ENCODE data around the gene PPIH. TPM values are rescaled to one million over a fixed set of nuclear protein-coding genes. Genes with fewer than 3 reads are reported as not detected.

PPIH gene
- total and polyA plus RNA-seq, 4 experiments from 2014 or later, result 40.5 to 74.4 (median 54.4) TPM

DNA sequence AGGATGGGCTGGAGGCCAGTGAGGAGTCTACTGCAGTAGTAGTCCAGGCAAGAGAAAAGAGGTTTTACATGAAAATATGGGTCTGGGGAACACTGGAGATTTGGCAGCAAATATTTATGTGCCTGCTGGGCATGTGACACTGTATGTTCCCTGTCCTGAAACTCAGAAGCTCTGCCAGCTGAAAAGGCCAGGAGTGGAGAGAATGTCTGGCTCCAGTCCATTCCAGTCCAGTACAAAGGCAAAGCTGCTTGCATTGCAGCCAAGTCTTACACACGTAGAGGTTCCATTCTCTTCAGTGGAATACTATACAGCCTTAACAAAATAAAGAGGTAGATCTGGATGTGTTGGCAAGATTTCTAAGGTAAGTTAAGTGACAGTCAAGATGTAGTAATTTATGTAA lies 16.5 kb downstream of the PPIH start:
- POLR2A ChIA-PET (ENCODE audit: partially characterized antibody), result no interaction called here
- peaks cover 32 to 43% of the 10 kb centered on the region in 2 donors for H3K36me3 Mint-ChIP-seq
- DNase-seq, result no peak
- H3K4me3 Mint-ChIP-seq, result no peak overlapping the region
- peaks cover 0 to under 1% (median under 1%) of the 10 kb centered on the region in 4 donors for H3K4me1 Mint-ChIP-seq
- no peaks in the 10 kb centered on the region for H3K27me3 ChIP-seq (ENCODE audit: insufficient read depth, low read length)
- H3K9me3 ChIP-seq (ENCODE audit: control insufficient read depth in 1 of 2, low read length in 2 of 2), result no peaks in the 10 kb centered on the region
- H3K4me3 ChIP-seq (ENCODE audit: low read length in 2 of 2), result no peak overlapping the region
- no peaks in the 10 kb centered on the region for H3K9me3 Mint-ChIP-seq
- intact Hi-C loops (cut with micrococcal nuclease), result no loop called here
- no peaks in the 10 kb centered on the region for H3K27me3 Mint-ChIP-seq
- CTCF ChIA-PET (ENCODE audit: partially characterized antibody), result no interaction called here
- no peaks in the 10 kb centered on the region for H3K4me1 ChIP-seq (ENCODE audit: insufficient read depth, low read length)
- H3K27ac Mint-ChIP-seq, result peak overlapping the region in 1 of 7 donors; percentile 3
- peaks cover 18% of the 10 kb centered on the region for H3K36me3 ChIP-seq (ENCODE audit: insufficient read depth, low read length)
- H3K27ac ChIP-seq (ENCODE audit: low read depth, low read length), result no peak overlapping the region

DNA sequence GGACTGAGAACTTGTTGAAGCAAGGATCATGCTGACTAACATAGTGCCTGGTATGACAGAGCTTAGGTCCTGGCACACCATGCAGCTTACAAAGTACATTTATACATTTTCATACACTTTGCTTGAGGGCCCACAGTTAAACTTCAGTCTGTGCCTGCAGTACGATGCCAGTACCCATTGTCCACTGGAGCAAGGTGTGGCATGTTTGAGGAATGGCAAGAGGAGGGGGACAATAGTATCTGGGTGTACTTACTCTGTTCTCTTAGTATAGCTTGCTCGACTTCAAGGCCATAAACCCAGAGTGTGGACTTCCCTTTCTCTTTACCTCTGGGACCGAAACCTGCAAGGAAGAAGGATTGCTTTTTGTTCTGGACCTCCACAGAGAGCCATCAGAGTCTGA lies 17.2 kb downstream of the PPIH start:
- no peak overlapping the region for H3K4me3 Mint-ChIP-seq
- no peaks in the 10 kb centered on the region for H3K9me3 ChIP-seq (ENCODE audit: control insufficient read depth in 1 of 2, low read length in 2 of 2)
- H3K27me3 Mint-ChIP-seq, result no peaks in the 10 kb centered on the region
- no peaks in the 10 kb centered on the region for H3K27me3 ChIP-seq (ENCODE audit: insufficient read depth, low read length)
- no peak overlapping the region for H3K27ac Mint-ChIP-seq
- DNase-seq, result no peak
- intact Hi-C loops (cut with micrococcal nuclease), result no loop called here
- H3K9me3 Mint-ChIP-seq, result no peaks in the 10 kb centered on the region
- no peak overlapping the region for H3K4me3 ChIP-seq (ENCODE audit: low read length in 2 of 2)
- peaks cover 3 to 8% (median 5%) of the 10 kb centered on the region in 4 donors for H3K4me1 Mint-ChIP-seq
- H3K36me3 Mint-ChIP-seq, result peaks cover 25 to 36% of the 10 kb centered on the region in 2 donors
- H3K36me3 ChIP-seq (ENCODE audit: insufficient read depth, low read length), result peaks cover 15% of the 10 kb centered on the region
- ChIA-PET CTCF (ENCODE audit: partially characterized antibody) (no interaction called here), POLR2A (ENCODE audit: partially characterized antibody) (interaction anchor here (0.8 kb wide), 1 partner anchor 17 kb away, joined by 3 read pairs; the partner anchor contains the start of gene PPIH)
- no peak overlapping the region for H3K27ac ChIP-seq (ENCODE audit: low read depth, low read length)
- peaks cover 3% of the 10 kb centered on the region for H3K4me1 ChIP-seq (ENCODE audit: insufficient read depth, low read length)

DNA sequence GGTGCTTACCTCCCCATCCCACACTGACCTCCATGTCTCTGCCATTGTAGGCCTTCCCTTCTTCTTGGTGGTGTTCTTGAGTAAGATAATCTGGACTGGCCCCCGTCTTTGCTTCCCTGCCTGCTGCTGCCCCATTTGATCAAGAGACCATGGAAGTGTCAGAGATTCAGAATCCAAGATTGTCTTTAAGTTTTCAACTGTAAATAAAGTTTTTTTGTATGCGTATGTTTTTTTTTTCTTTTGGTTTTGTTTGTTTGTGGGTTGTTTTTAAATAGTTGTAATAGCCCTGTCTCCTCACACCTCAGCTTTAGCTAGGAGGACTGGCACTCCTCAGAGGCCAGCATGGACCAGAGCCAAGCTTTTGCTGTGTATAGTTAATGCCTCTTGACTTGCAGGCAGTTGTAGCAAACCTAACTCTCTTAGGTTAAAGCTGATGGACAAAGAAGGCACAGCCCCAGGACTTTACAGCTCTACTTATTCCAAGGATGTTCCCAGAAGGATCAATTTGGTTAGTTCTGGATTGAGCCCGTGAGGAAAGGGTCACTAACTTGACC lies 18.4 kb downstream of the PPIH start:
- Histone ChIP-seq H3K9me3 (ENCODE audit: control insufficient read depth in 1 of 2, low read length in 2 of 2) (no peaks in the 10 kb centered on the region), H3K4me1 (ENCODE audit: insufficient read depth, low read length) (peaks cover 15% of the 10 kb centered on the region), H3K4me3 (ENCODE audit: low read length in 2 of 2) (no peak overlapping the region), H3K27ac (ENCODE audit: low read depth, low read length) (no peak overlapping the region), H3K27me3 (ENCODE audit: insufficient read depth, low read length) (no peaks in the 10 kb centered on the region), H3K36me3 (ENCODE audit: insufficient read depth, low read length) (peaks cover 15% of the 10 kb centered on the region)
- Mint-ChIP-seq H3K27ac (peak overlapping the region in 1 of 7 donors; percentile 11), H3K36me3 (peaks cover 21 to 34% of the 10 kb centered on the region in 2 donors), H3K4me1 (peaks cover 12 to 19% (median 13%) of the 10 kb centered on the region in 4 donors), H3K27me3 (no peaks in the 10 kb centered on the region), H3K9me3 (no peaks in the 10 kb centered on the region), H3K4me3 (no peak overlapping the region)
- DNase-seq, result no peak
- ChIA-PET POLR2A (ENCODE audit: partially characterized antibody) (interaction anchor here (0.5 kb wide), 1 partner anchor 14 kb away, joined by 3 read pairs; no protein-coding TSS in a partner anchor), CTCF (ENCODE audit: partially characterized antibody) (no interaction called here)
- intact Hi-C loops (cut with micrococcal nuclease), result no loop called here

- Mint-ChIP-seq H3K36me3 (peaks cover 24 to 37% of the 10 kb centered on the region in 2 donors), H3K4me3 (no peak overlapping the region), H3K9me3 (peaks cover 0 to 5% (median 0%) of the 10 kb centered on the region in 8 donors), H3K27me3 (no peaks in the 10 kb centered on the region), H3K4me1 (peaks cover 22 to 36% (median 29%) of the 10 kb centered on the region in 4 donors), H3K27ac (peak overlapping the region in 1 of 7 donors; percentile 39)
- Histone ChIP-seq H3K36me3 (ENCODE audit: insufficient read depth, low read length) (peaks cover 7% of the 10 kb centered on the region), H3K4me1 (ENCODE audit: insufficient read depth, low read length) (peaks cover 24% of the 10 kb centered on the region), H3K27me3 (ENCODE audit: insufficient read depth, low read length) (no peaks in the 10 kb centered on the region), H3K9me3 (ENCODE audit: control insufficient read depth in 1 of 2, low read length in 2 of 2) (no peaks in the 10 kb centered on the region), H3K27ac (ENCODE audit: low read depth, low read length) (no peak overlapping the region), H3K4me3 (ENCODE audit: low read length in 2 of 2) (no peak overlapping the region)
- ChIA-PET POLR2A (ENCODE audit: partially characterized antibody) (interaction anchor here (1.2 to 5.1 kb wide), 4 partner anchors 10 to 87 kb away, joined by 3 to 123 read pairs (median 40); partner anchors contain the start of genes C1orf50, P3H1 and PPIH), CTCF (ENCODE audit: partially characterized antibody) (no interaction called here)
- intact Hi-C loops (cut with micrococcal nuclease), result no loop called here
- no peak for DNase-seq
These were observed 21.3 kb downstream of the PPIH start for GRCh38 chr1:42679364-42679983.

- H3K27ac ChIP-seq (ENCODE audit: low read depth, low read length), result no peak overlapping the region
- CTCF ChIA-PET (ENCODE audit: partially characterized antibody), result interaction anchor here (1.9 kb wide), 1 partner anchor 22 kb away, joined by 5 read pairs; the partner anchor contains the start of gene PPIH
- peaks cover 7% of the 10 kb centered on the region for H3K36me3 ChIP-seq (ENCODE audit: insufficient read depth, low read length)
- no peaks in the 10 kb centered on the region for H3K9me3 ChIP-seq (ENCODE audit: control insufficient read depth in 1 of 2, low read length in 2 of 2)
- POLR2A ChIA-PET (ENCODE audit: partially characterized antibody), result interaction anchor here (1.2 to 5.1 kb wide), 4 partner anchors 10 to 87 kb away, joined by 3 to 123 read pairs (median 56); partner anchors contain the start of genes C1orf50, P3H1 and PPIH
- Mint-ChIP-seq H3K27ac (peak overlapping the region in 5 of 7 donors; percentile 2 to 99 (median 39)), H3K4me3 (peak overlapping the region in 5 of 8 donors; percentile 18 to 92 (median 26)), H3K4me1 (peaks cover 28 to 42% (median 35%) of the 10 kb centered on the region in 4 donors), H3K27me3 (no peaks in the 10 kb centered on the region), H3K9me3 (peaks cover 0 to 5% (median 0%) of the 10 kb centered on the region in 8 donors), H3K36me3 (peaks cover 22 to 37% of the 10 kb centered on the region in 2 donors)
- H3K4me1 ChIP-seq (ENCODE audit: insufficient read depth, low read length), result peaks cover 30% of the 10 kb centered on the region
- no peak for DNase-seq
- intact Hi-C loops (cut with micrococcal nuclease), result loop anchor here (5.0 to 10.0 kb wide), 2 partner anchors 137 to 785 kb away; partner anchors contain the start of genes ERMAP and SVBP
- no peak overlapping the region for H3K4me3 ChIP-seq (ENCODE audit: low read length in 2 of 2)
- no peaks in the 10 kb centered on the region for H3K27me3 ChIP-seq (ENCODE audit: insufficient read depth, low read length)
These were observed 21.8 kb downstream of the PPIH start for GRCh38 chr1:42680055-42680454.

DNA sequence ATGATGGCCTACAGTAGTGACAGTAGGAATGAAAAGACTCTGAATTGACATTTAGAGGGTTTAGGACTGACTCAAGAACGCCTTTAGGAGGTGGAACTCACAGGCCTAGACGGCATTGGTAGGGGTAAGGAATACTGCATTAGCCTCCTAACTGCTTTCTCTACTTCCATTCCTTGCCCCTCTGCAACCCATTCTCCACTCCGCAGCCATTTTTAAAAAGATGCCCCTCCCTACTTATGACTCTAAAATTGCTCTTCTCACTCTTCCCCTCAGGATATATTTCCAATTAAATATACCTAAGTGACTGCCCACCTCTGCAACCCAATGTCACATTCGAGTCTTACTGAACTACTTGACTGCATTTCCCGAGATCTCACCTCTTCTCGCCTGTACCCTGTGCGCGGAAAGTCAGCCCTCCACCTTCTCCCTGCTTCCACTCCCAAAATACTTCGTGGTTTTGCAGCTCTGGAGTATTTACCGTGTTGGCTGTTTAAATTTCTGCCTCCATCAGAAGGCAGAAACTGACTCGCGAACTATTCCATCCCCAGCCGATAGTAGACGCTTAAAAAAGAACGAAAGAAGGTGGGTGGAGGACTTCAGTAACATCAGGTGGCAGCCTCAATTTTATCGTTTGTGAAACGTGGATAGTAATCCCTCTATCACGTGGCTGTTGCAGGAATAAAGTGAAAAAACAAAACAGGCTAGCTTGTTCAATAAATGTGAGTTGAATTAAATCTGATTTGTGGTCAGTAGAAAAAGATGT lies 22.9 kb downstream of the PPIH start:
- peak overlapping the region; percentile 96 to 99 (median 98) for H3K27ac Mint-ChIP-seq

More for the DNA sequence above, 22.9 kb downstream of the PPIH start:
- Mint-ChIP-seq H3K9me3 (peaks cover 0 to 5% (median 0%) of the 10 kb centered on the region in 8 donors), H3K4me3 (peak overlapping the region; percentile 92 to 100 (median 97)), H3K4me1 (peaks cover 36 to 53% (median 44%) of the 10 kb centered on the region in 4 donors), H3K36me3 (peaks cover 18 to 35% of the 10 kb centered on the region in 2 donors), H3K27me3 (no peaks in the 10 kb centered on the region)
- Histone ChIP-seq H3K36me3 (ENCODE audit: insufficient read depth, low read length) (no peaks in the 10 kb centered on the region), H3K4me1 (ENCODE audit: insufficient read depth, low read length) (peaks cover 41% of the 10 kb centered on the region), H3K9me3 (ENCODE audit: control insufficient read depth in 1 of 2, low read length in 2 of 2) (no peaks in the 10 kb centered on the region), H3K27ac (ENCODE audit: low read depth, low read length) (peak overlapping the region; percentile 70), H3K27me3 (ENCODE audit: insufficient read depth, low read length) (no peaks in the 10 kb centered on the region), H3K4me3 (ENCODE audit: low read length in 2 of 2) (peak overlapping the region; percentile 77 to 90)
- CTCF ChIA-PET (ENCODE audit: partially characterized antibody), result interaction anchor here (1.0 to 1.9 kb wide), 2 partner anchors 9 to 23 kb away, joined by 3 to 5 read pairs; partner anchors contain the start of gene PPIH
- DNase-seq, result peak; percentile 36 to 46 (median 44)
- intact Hi-C loops (cut with micrococcal nuclease), result loop anchor here (5.0 to 10.0 kb wide), 2 partner anchors 136 to 786 kb away; partner anchors contain the start of genes ERMAP and SVBP
- POLR2A ChIA-PET (ENCODE audit: partially characterized antibody), result interaction anchor here (0.8 to 5.1 kb wide), 12 partner anchors 10 to 491 kb away, joined by 3 to 123 read pairs (median 14); partner anchors contain the start of genes C1orf50, CCDC30, CFAP57 and EBNA1BP2

Data from CD4-positive, alpha-beta memory T cell (primary cell).